H9 (cell line): ENCODE data around the gene PTP4A2. TPM values are rescaled to one million over a fixed set of nuclear protein-coding genes. Genes with fewer than 3 reads are reported as not detected.

ENCODE experiments used
- DNase-seq: peaks from one replicate; pipeline ENCODE4 v3.0.0-alpha.2; 2017
- H2AFZ ChIP-seq: one replicate; pipeline ENCODE4 v1.6.1; 2013; ENCODE audit warnings: mild to moderate bottlenecking, low read length, control low read depth, moderate library complexity
- H2AK5ac ChIP-seq: 2 replicates; pipeline ENCODE4 v1.6.1; 2013; ENCODE audit warnings: low read length, control low read depth, mixed read lengths; ENCODE audit not compliant: insufficient read length
- H2BK120ac ChIP-seq: one replicate; pipeline ENCODE4 v1.6.1; 2013; ENCODE audit warnings: low read depth, mild to moderate bottlenecking, low read length, control low read depth, inconsistent platforms; ENCODE audit not compliant: poor library complexity, severe bottlenecking
- H2BK12ac ChIP-seq: 2 replicates; pipeline ENCODE4 v1.6.1; 2013; ENCODE audit warnings: low read length, control low read depth, mixed read lengths, low read depth; ENCODE audit not compliant: insufficient read length
- H2BK15ac ChIP-seq: 2 replicates; pipeline ENCODE4 v1.6.1; 2013; ENCODE audit warnings: low read depth, low read length, control low read depth
- H2BK20ac ChIP-seq: one replicate; pipeline ENCODE4 v1.6.1; 2013; ENCODE audit warnings: low read depth, mild to moderate bottlenecking, low read length, control low read depth, inconsistent platforms; ENCODE audit not compliant: poor library complexity, severe bottlenecking
- H2BK5ac ChIP-seq: 2 replicates; pipeline ENCODE4 v1.6.1; 2013; ENCODE audit warnings: low read length, control low read depth, mixed read lengths; ENCODE audit not compliant: insufficient read length
- H3K14ac ChIP-seq: 2 replicates; pipeline ENCODE4 v1.6.1; 2013; ENCODE audit warnings: low read length, control low read depth; ENCODE audit not compliant: insufficient read depth
- H3K18ac ChIP-seq: 2 replicates; pipeline ENCODE4 v1.6.1; 2013; ENCODE audit warnings: low read depth, mild to moderate bottlenecking, mixed read lengths, low read length, control low read depth; ENCODE audit not compliant: insufficient read length
- H3K23ac ChIP-seq: 2 replicates; pipeline ENCODE4 v1.6.1; 2013; ENCODE audit warnings: low read length, control low read depth, mixed read lengths, low read depth; ENCODE audit not compliant: insufficient read length
- H3K23me2 ChIP-seq: 2 replicates; pipeline ENCODE4 v1.6.1; 2013; ENCODE audit warnings: low read depth, mild to moderate bottlenecking, mixed read lengths, low read length, control low read depth; ENCODE audit not compliant: insufficient read length, poor library complexity, severe bottlenecking
- H3K27ac ChIP-seq: 2 replicates; pipeline ENCODE4 v1.5.1; 2013; ENCODE audit warnings: low read length, control low read depth, mixed read lengths, low read depth; ENCODE audit not compliant: insufficient read length
- H3K27me3 ChIP-seq: 2 replicates; pipeline ENCODE4 v1.6.1; 2013; ENCODE audit warnings: low read length, control low read depth, inconsistent platforms; ENCODE audit not compliant: insufficient read depth
- H3K4ac ChIP-seq: 2 replicates; pipeline ENCODE4 v1.6.1; 2013; ENCODE audit warnings: low read depth, mild to moderate bottlenecking, control low read depth, inconsistent platforms, low read length, moderate library complexity
- H3K4me1 ChIP-seq: 2 replicates; pipeline ENCODE4 v1.6.1; 2013; ENCODE audit warnings: low read length, control low read depth, inconsistent platforms; ENCODE audit not compliant: insufficient read depth
- H3K4me2 ChIP-seq: 2 replicates; pipeline ENCODE4 v1.6.1; 2013; ENCODE audit warnings: low read length, control low read depth, mixed read lengths; ENCODE audit not compliant: insufficient read length, insufficient read depth
- H3K56ac ChIP-seq: 2 replicates; pipeline ENCODE4 v1.6.1; 2013; ENCODE audit warnings: low read depth, mild to moderate bottlenecking, mixed read lengths, low read length, control low read depth; ENCODE audit not compliant: insufficient read length
- H3K79me1 ChIP-seq: 2 replicates; pipeline ENCODE4 v1.6.1; 2013; ENCODE audit warnings: low read depth, mild to moderate bottlenecking, moderate library complexity, low read length, control low read depth, inconsistent platforms; ENCODE audit not compliant: insufficient read depth, poor library complexity, severe bottlenecking
- H3K79me2 ChIP-seq: 2 replicates; pipeline ENCODE4 v1.6.1; 2013; ENCODE audit warnings: low read length, control low read depth, inconsistent platforms; ENCODE audit not compliant: insufficient read depth
- H3K9ac ChIP-seq: 2 replicates; pipeline ENCODE4 v1.6.1; 2013; ENCODE audit warnings: low read length, control low read depth, mixed read lengths; ENCODE audit not compliant: insufficient read length; ENCODE audit errors: extremely low read depth
- H3K9me3 ChIP-seq: one replicate; pipeline ENCODE4 v1.6.1; 2013; ENCODE audit warnings: low read depth, low read length, inconsistent platforms; ENCODE audit not compliant: control insufficient read depth
- H3T11ph ChIP-seq: one replicate; pipeline ENCODE4 v1.6.1; 2013; ENCODE audit warnings: mild to moderate bottlenecking, low read length, control low read depth, inconsistent platforms
- H4K20me1 ChIP-seq: one replicate; pipeline ENCODE4 v1.6.1; 2013; ENCODE audit not compliant: control insufficient read depth, insufficient read length, insufficient read depth
- H4K5ac ChIP-seq: 2 replicates; pipeline ENCODE4 v1.6.1; 2013; ENCODE audit warnings: low read depth, mild to moderate bottlenecking, mixed read lengths, low read length, control low read depth; ENCODE audit not compliant: insufficient read length
- H4K8ac ChIP-seq: replicated peaks from 2 replicates; pipeline ENCODE4 v1.6.1; 2013; ENCODE audit warnings: low read length, control low read depth, mixed read lengths, low read depth; ENCODE audit not compliant: insufficient read length
- H4K91ac ChIP-seq: 2 replicates; pipeline ENCODE4 v1.6.1; 2013; ENCODE audit warnings: low read depth, mild to moderate bottlenecking, moderate library complexity, mixed read lengths, low read length, control low read depth; ENCODE audit not compliant: insufficient read length
- H3K27ac Mint-ChIP-seq, 3 experiments: 2 replicates in 2 of 3; 3 replicates in 1 of 3; pipeline ENCODE4 v1.8.0; 2020 to 2021; ENCODE audit warnings: mixed read lengths in 3 of 3, mild to moderate bottlenecking in 1 of 3, moderate library complexity in 1 of 3
- H3K27me3 Mint-ChIP-seq: 2 replicates; pipeline ENCODE4 v1.8.0; 2021; ENCODE audit warnings: low read depth, mild to moderate bottlenecking, moderate library complexity, mixed read lengths
- H3K36me3 Mint-ChIP-seq, 3 experiments: 2 replicates in 2 of 3; 3 replicates in 1 of 3; pipeline ENCODE4 v1.8.0; 2020 to 2021; ENCODE audit warnings: low read depth in 3 of 3, mixed read lengths in 3 of 3; ENCODE audit not compliant: insufficient read depth in 1 of 3
- H3K4me1 Mint-ChIP-seq, 2 experiments: 2 replicates each; pipeline ENCODE4 v1.8.0; 2020; ENCODE audit warnings: mixed read lengths in 2 of 2
- H3K4me3 Mint-ChIP-seq, 2 experiments: 2 replicates in 1 of 2; 3 replicates in 1 of 2; pipeline ENCODE4 v1.8.0; 2020 to 2021; ENCODE audit warnings: mild to moderate bottlenecking in 2 of 2, mixed read lengths in 2 of 2, moderate library complexity in 1 of 2
- H3K9me3 Mint-ChIP-seq, 2 experiments: 2 replicates in 1 of 2; 3 replicates in 1 of 2; pipeline ENCODE4 v1.8.0; 2020; ENCODE audit warnings: mild to moderate bottlenecking in 2 of 2, mixed read lengths in 2 of 2, moderate library complexity in 1 of 2
- CTCF ChIP-seq: fragments of 200-600 bp; sonication (generic); conservative IDR thresholded peaks from 3 replicates; pipeline ENCODE4 v1.8.0; 2021; ENCODE audit warnings: antibody characterized with exemption, mild to moderate bottlenecking
- WGBS: extraction: QIAGEN DNeasy Blood & Tissue Kit; methylation state at CpG from one replicate; pipeline ENCODE4 v1.1.7; 2013; ENCODE audit warnings: missing lambda C conversion rate, low lambda C conversion rate, mixed read lengths; ENCODE audit not compliant: insufficient read length; ENCODE audit errors: extremely low coverage; 5-methylcytosine and 5-hydroxymethylcytosine counted together
- total RNA-seq: library from RNA; stranded (reverse); gene quantifications from 2 replicates; pipeline ENCODE4 v1.2.1, GENCODE V29; 2021

PTP4A2 gene
- total RNA-seq, 1 experiment from 2014 or later = 192 TPM

DNA sequence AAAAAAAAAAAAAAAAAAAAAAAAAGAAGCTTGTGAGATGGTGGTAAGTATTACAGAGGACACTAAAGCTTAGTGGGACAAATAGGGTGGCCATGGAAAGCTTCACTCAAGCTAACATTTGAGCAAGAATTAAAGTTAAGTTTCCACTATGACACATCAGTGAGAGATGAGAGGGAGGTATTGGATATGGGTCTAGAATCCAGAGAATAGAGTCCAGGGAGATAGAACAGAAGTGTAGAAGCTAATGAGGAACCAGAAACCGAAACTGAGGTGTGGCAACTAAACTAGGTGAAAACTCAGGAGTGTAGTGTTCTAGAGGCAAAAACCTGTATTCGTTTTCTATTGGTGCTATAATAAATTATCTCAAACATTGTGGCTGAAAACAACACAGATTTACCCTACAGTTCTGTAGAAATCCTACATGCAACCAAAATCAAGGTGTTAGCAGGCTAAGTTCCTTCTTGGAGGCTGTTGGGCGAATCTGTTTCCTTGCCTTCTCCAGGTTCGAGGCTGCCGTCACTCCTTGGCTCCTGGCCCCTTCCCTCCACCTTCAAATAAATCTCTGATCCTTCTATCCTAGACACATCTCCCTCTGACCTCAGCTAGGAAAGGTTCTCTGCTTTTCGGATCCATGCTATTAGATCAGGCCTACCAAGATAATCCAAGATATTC is 36.2 kb downstream of the PTP4A2 start:
- Mint-ChIP-seq H3K4me3 (no peak overlapping the region), H3K27me3 (peaks cover 2% of the 10 kb centered on the region), H3K9me3 (peaks cover 5% of the 10 kb centered on the region in 2 experiments; a peak in 3 of 5 replicates), H3K4me1 (no peaks in the 10 kb centered on the region), H3K27ac (no peak overlapping the region; a peak in 1 of 7 replicates), H3K36me3 (peaks cover 0 to 16% (median 8%) of the 10 kb centered on the region in 3 experiments; a peak in 4 of 7 replicates)
- Histone ChIP-seq H2AFZ (no peak overlapping the region), H3K14ac (no peak overlapping the region), H4K20me1 (no peaks in the 10 kb centered on the region), H3K4me1 (no peaks in the 10 kb centered on the region), H3K79me1 (no peaks in the 10 kb centered on the region), H3T11ph (no peak overlapping the region), H3K23ac (no peak overlapping the region), H4K8ac (no peak overlapping the region), H3K4me2 (no peak overlapping the region), H3K9ac (no peak overlapping the region), H3K27ac (no peak overlapping the region), H2BK12ac (no peak overlapping the region), H3K18ac (no peak overlapping the region), H2BK5ac (no peak overlapping the region), H4K91ac (no peak overlapping the region), H3K4ac (no peak overlapping the region), H4K5ac (no peak overlapping the region), H2BK20ac (no peak overlapping the region), H2BK15ac (no peak overlapping the region), H3K23me2 (no peaks in the 10 kb centered on the region), H3K79me2 (no peaks in the 10 kb centered on the region), H2BK120ac (no peak overlapping the region), H3K27me3 (no peaks in the 10 kb centered on the region), H3K56ac (no peak overlapping the region), H3K9me3 (no peaks in the 10 kb centered on the region), H2AK5ac (no peak overlapping the region)
- WGBS = no CpG with 5 or more reads among the region's 6 CpGs
- TF ChIP-seq CTCF = no peak
- no peak for DNase-seq
